PC-9 (cell line): Measurements from ENCODE around the gene CABCOCO1. TPM values are rescaled to one million over a fixed set of nuclear protein-coding genes. Genes with fewer than 3 reads are reported as not detected.
A peak's percentile ranks its signal among the peaks of the same experiment; 100 is the strongest.

ENCODE experiments used
- BruUV-seq: library from RNA; stranded (reverse); fragments of 400-500 nt; replicated peaks from 2 replicates; lab custom pipeline; 2021; lab: Mats Ljungman, UMichigan
- CTCF ChIA-PET: fragments of 300-600 bp; sonication (Branson Sonifier 250); formaldehyde crosslinking; loops from one replicate; lab custom pipeline; 2022; ENCODE audit warnings: antibody characterized with exemption; lab: Charles Lee
- POLR2A ChIA-PET: fragments of 300-600 bp; sonication (Branson Sonifier 250); formaldehyde crosslinking; loops from one replicate; lab custom pipeline; 2022; ENCODE audit warnings: antibody characterized with exemption; ENCODE audit not compliant: unreplicated experiment; lab: Charles Lee
- DNase-seq, 2 experiments: peaks; one replicate each; pipeline versions ENCODE4 v3.0.0 to v3.0.0-alpha.2; 2015 to 2022; ENCODE audit warnings: mixed read lengths in 1 of 2
- H2AFZ ChIP-seq: fragments of 200-600 bp; sonication (generic); 2 replicates; pipeline ENCODE4 v1.8.1; 2017; ENCODE audit warnings: antibody characterized with exemption
- H3F3A ChIP-seq: fragments of 200-600 bp; sonication (generic); 2 replicates; pipeline ENCODE4 v1.8.1; 2017; ENCODE audit warnings: antibody characterized with exemption, mild to moderate bottlenecking, low read depth; ENCODE audit not compliant: insufficient read depth
- H3K27ac ChIP-seq: fragments of 200-600 bp; sonication (generic); 2 replicates; pipeline ENCODE4 v1.6.1; 2016; ENCODE audit warnings: mixed run types
- H3K27me3 ChIP-seq: fragments of 200-600 bp; sonication (generic); 2 replicates; pipeline ENCODE4 v1.6.1; 2016; ENCODE audit warnings: low read depth, mixed run types; ENCODE audit not compliant: insufficient read depth
- H3K36me3 ChIP-seq: fragments of 200-600 bp; sonication (generic); 2 replicates; pipeline ENCODE4 v1.6.1; 2016; ENCODE audit warnings: low read depth, mixed run types
- H3K4me1 ChIP-seq: fragments of 200-600 bp; sonication (generic); replicated peaks from 2 replicates; pipeline ENCODE4 v1.6.1; 2016; ENCODE audit warnings: mixed run types; ENCODE audit not compliant: insufficient read depth
- H3K4me2 ChIP-seq: fragments of 200-600 bp; sonication (generic); 2 replicates; pipeline ENCODE4 v1.6.1; 2017; ENCODE audit warnings: mixed run types
- H3K4me3 ChIP-seq: fragments of 200-600 bp; sonication (generic); 2 replicates; pipeline ENCODE4 v1.6.1; 2016; ENCODE audit warnings: mixed run types
- H3K79me2 ChIP-seq: fragments of 200-600 bp; sonication (generic); 2 replicates; pipeline ENCODE4 v1.6.1; 2017; ENCODE audit warnings: low read depth, mixed run types
- H3K9me2 ChIP-seq: fragments of 200-600 bp; sonication (generic); 2 replicates; pipeline ENCODE4 v1.8.1; 2017; ENCODE audit warnings: mild to moderate bottlenecking; ENCODE audit not compliant: insufficient read depth
- H3K9me3 ChIP-seq: fragments of 200-600 bp; sonication (generic); 2 replicates; pipeline ENCODE4 v1.8.1; 2016; ENCODE audit warnings: low read depth; ENCODE audit not compliant: insufficient read depth
- H4K20me1 ChIP-seq: fragments of 200-600 bp; sonication (generic); 2 replicates; pipeline ENCODE4 v1.8.1; 2017; ENCODE audit not compliant: insufficient read depth
- CTCF ChIP-seq: fragments of 200-600 bp; sonication (generic); conservative IDR thresholded peaks from 2 replicates; pipeline ENCODE4 v1.6.1; 2017; ENCODE audit warnings: mixed run types, antibody characterized with exemption, mild to moderate bottlenecking, moderate library complexity
- EZH2 ChIP-seq: fragments of 200-600 bp; sonication (generic); IDR thresholded peaks from 2 replicates; pipeline ENCODE4 v1.8.0; 2017; ENCODE audit warnings: antibody characterized with exemption, low read depth
- intact Hi-C: fragments of 100-400 bp; cut with micrococcal nuclease; formaldehyde crosslinking; loops from one replicate; pipeline ENCODE4 v1.10.0; 2022; ENCODE audit not compliant: unreplicated experiment
- total RNA-seq: library from RNA; stranded (reverse); gene quantifications from 2 replicates; pipeline ENCODE4 v1.2.3, GENCODE V29; 2021

Gene CABCOCO1
- total RNA-seq, 1 experiment from 2014 or later: not detected

GRCh38 chr10:61746377-61746776, 83.6 kb downstream of the CABCOCO1 start:
- no TSS peak for BruUV-seq
- Histone ChIP-seq H3K4me2 (no peak overlapping the region), H3K9me3 (no peaks in the 10 kb centered on the region), H3K4me3 (no peak overlapping the region), H2AFZ (no peak overlapping the region), H3K4me1 (no peaks in the 10 kb centered on the region; the same call in 1 of the 2 replicates), H3K36me3 (no peaks in the 10 kb centered on the region), H3K27ac (no peak overlapping the region), H4K20me1 (no peaks in the 10 kb centered on the region), H3K27me3 (no peaks in the 10 kb centered on the region), H3K79me2 (no peaks in the 10 kb centered on the region), H3K9me2 (no peaks in the 10 kb centered on the region), H3F3A (no peaks in the 10 kb centered on the region)
- no peak for DNase-seq
- ChIA-PET POLR2A (no interaction called here), CTCF (no interaction called here)
- TF ChIP-seq EZH2 (no peak), CTCF (no peak)
- intact Hi-C loops: no loop called here

- ChIA-PET CTCF (interaction anchor here (0.6 kb wide), 1 partner anchor 1454 kb away, joined by 3 read pairs; no protein-coding TSS in a partner anchor), POLR2A (no interaction called here)
- H3K4me1 ChIP-seq: peaks cover 9% of the 10 kb centered on the region
- no peaks in the 10 kb centered on the region; the same call in 1 of the 2 replicates for H3K9me3 ChIP-seq
- no peaks in the 10 kb centered on the region for H3K79me2 ChIP-seq
- no peaks in the 10 kb centered on the region for H3F3A ChIP-seq
- no peaks in the 10 kb centered on the region for H3K36me3 ChIP-seq
- TF ChIP-seq EZH2 (no peak), CTCF (no peak)
- 0 out of 2 replicates have a peak overlapping the region, but pooled peaks have one; percentile 9 for H2AFZ ChIP-seq
- H3K9me2 ChIP-seq: no peaks in the 10 kb centered on the region
- H4K20me1 ChIP-seq: no peaks in the 10 kb centered on the region
- H3K4me2 ChIP-seq: no peak overlapping the region
- DNase-seq: peak in 1 of 2 experiments; percentile 72
- H3K27ac ChIP-seq: no peak overlapping the region
- intact Hi-C loops: no loop called here
- no peak overlapping the region for H3K4me3 ChIP-seq
- no TSS peak for BruUV-seq
- no peaks in the 10 kb centered on the region for H3K27me3 ChIP-seq
Measured at GRCh38 chr10:61747307-61747706, 84.6 kb downstream of the CABCOCO1 start.

- no peaks in the 10 kb centered on the region for H4K20me1 ChIP-seq
- peaks cover 17% of the 10 kb centered on the region for H3K4me1 ChIP-seq
- no peak overlapping the region for H3K27ac ChIP-seq
- no peak overlapping the region for H3K4me3 ChIP-seq
- TF ChIP-seq CTCF (no peak), EZH2 (no peak)
- no peaks in the 10 kb centered on the region for H3K27me3 ChIP-seq
- intact Hi-C loops: no loop called here
- no peak overlapping the region for H2AFZ ChIP-seq
- no peaks in the 10 kb centered on the region for H3K36me3 ChIP-seq
- no peaks in the 10 kb centered on the region for H3K9me2 ChIP-seq
- POLR2A ChIA-PET: no interaction called here
- no TSS peak for BruUV-seq
- H3K4me2 ChIP-seq: no peak overlapping the region
- CTCF ChIA-PET: interaction anchor here (0.6 kb wide), 1 partner anchor 188 kb away, joined by 3 read pairs; no protein-coding TSS in a partner anchor
- no peak for DNase-seq
- H3K9me3 ChIP-seq: no peaks in the 10 kb centered on the region; the same call in 1 of the 2 replicates
- no peaks in the 10 kb centered on the region for H3F3A ChIP-seq
- no peaks in the 10 kb centered on the region for H3K79me2 ChIP-seq
Measured at GRCh38 chr10:61749291-61749690, 86.6 kb downstream of the CABCOCO1 start.
